Measurements from ENCODE around the gene HIBCH.

- TF ChIP-seq CTCF (IDR thresholded peaks at IDR 0.05; ENCODE audit: insufficient read depth, low read depth, low read length) (no peak), EZH2 (IDR thresholded peaks at IDR 0.05; ENCODE audit: insufficient read depth, low read length) (no peak)
Measured at GRCh38 chr2:190333928-190334327, 14.3 kb upstream of the HIBCH start.

Data from astrocyte (in vitro differentiated cells and primary cell).